GM18951 (cell line): ENCODE measurements around the gene REEP6.

Source experiments
- POLR2A ChIP-seq: IDR thresholded peaks from 4 replicates; pipeline ENCODE4 v1.6.1; 2011; ENCODE audit warnings: mild to moderate bottlenecking; ENCODE audit not compliant: insufficient read length, insufficient read depth; ENCODE audit errors: extremely low read depth
- in situ Hi-C: fragments of 300-500 bp; cut with MboI; formaldehyde crosslinking; loops from one replicate; pipeline ENCODE4 v1.12.0; 2022; ENCODE audit warnings: low sequenced_read_pairs, mixed read lengths, inconsistent platforms; ENCODE audit not compliant: unreplicated experiment

The REEP6 gene

GRCh38 chr19:1451916-1452801 is 38.8 kb upstream of the REEP6 start:
- no peak for TF ChIP-seq POLR2A
- in situ Hi-C loops = no loop called here

GRCh38 chr19:1452802-1453524 is 38.0 kb upstream of the REEP6 start:
- no peak for TF ChIP-seq POLR2A
- in situ Hi-C loops = no loop called here

GRCh38 chr19:1453525-1454364 is 37.2 kb upstream of the REEP6 start:
- in situ Hi-C loops = no loop called here
- TF ChIP-seq POLR2A = no peak

GRCh38 chr19:1455002-1455335 is 36.0 kb upstream of the REEP6 start:
- in situ Hi-C loops = no loop called here
- no peak for TF ChIP-seq POLR2A

GRCh38 chr19:1455336-1456120 is 35.5 kb upstream of the REEP6 start:
- no peak for TF ChIP-seq POLR2A
- in situ Hi-C loops = no loop called here

GRCh38 chr19:1456121-1456900 is 34.7 kb upstream of the REEP6 start:
- in situ Hi-C loops = no loop called here
- TF ChIP-seq POLR2A = no peak

GRCh38 chr19:1457031-1457739 is 33.8 kb upstream of the REEP6 start:
- in situ Hi-C loops = no loop called here
- TF ChIP-seq POLR2A = no peak

GRCh38 chr19:1457892-1458291 is 33.1 kb upstream of the REEP6 start:
- TF ChIP-seq POLR2A = no peak
- in situ Hi-C loops = no loop called here

- no peak for TF ChIP-seq POLR2A
- in situ Hi-C loops = no loop called here
Measured at GRCh38 chr19:1459479-1459878, 31.5 kb upstream of the REEP6 start.

- TF ChIP-seq POLR2A = no peak
- in situ Hi-C loops = no loop called here
Measured at GRCh38 chr19:1460033-1460995, 30.7 kb upstream of the REEP6 start.
